Body of pancreas (tissue), 4 donors: ENCODE data around the gene STK11IP.

Source experiments
- POLR2A ChIP-seq, 3 donors: fragments of 450-650 bp; IDR thresholded peaks; one replicate each; pipeline ENCODE4 v1.6.1; 2016; ENCODE audit warnings: antibody characterized with exemption in 3 of 3, mild to moderate bottlenecking in 2 of 3
- TF ChIP-seq, protein P1 (sequence below), 7 experiments: fragments of 450-650 bp in 4 of 7; fragments of 200-600 bp in 3 of 7; sonication (generic) in 3 of 7; IDR thresholded peaks; one replicate each; pipeline ENCODE4 v1.5.1; 2016 to 2019; ENCODE audit warnings: antibody characterized with exemption in 7 of 7

DNA sequence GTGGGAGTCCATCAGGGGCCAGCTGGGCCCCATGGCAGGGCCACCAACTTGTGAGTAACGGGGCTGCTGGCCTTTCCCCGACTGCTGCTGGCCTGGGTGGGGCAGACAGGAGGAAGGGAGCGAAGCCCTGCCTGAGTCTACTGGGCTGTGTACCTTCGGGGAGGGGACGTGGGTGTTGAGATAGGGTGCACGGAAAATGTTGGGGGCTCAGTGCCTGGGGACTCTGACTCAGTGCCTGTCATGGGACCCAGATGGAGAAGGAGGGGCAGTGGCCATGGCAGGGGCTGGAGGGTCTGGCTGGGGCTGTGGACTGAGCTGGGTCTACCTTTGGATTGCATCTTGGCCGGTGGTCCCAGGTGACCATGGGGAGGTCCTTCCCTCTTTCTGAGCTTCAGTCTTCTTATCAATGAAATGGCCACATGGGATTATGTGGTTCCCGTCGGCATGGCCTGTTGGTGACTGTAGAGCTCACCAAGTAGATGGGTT is 33.8 kb downstream of the STK11IP start:
- TF ChIP-seq, protein P1, sequence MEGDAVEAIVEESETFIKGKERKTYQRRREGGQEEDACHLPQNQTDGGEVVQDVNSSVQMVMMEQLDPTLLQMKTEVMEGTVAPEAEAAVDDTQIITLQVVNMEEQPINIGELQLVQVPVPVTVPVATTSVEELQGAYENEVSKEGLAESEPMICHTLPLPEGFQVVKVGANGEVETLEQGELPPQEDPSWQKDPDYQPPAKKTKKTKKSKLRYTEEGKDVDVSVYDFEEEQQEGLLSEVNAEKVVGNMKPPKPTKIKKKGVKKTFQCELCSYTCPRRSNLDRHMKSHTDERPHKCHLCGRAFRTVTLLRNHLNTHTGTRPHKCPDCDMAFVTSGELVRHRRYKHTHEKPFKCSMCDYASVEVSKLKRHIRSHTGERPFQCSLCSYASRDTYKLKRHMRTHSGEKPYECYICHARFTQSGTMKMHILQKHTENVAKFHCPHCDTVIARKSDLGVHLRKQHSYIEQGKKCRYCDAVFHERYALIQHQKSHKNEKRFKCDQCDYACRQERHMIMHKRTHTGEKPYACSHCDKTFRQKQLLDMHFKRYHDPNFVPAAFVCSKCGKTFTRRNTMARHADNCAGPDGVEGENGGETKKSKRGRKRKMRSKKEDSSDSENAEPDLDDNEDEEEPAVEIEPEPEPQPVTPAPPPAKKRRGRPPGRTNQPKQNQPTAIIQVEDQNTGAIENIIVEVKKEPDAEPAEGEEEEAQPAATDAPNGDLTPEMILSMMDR (IDR thresholded peaks at IDR 0.05), result no peak
- TF ChIP-seq POLR2A (IDR thresholded peaks at IDR 0.05), result no peak
